Gastrocnemius medialis (tissue), 4 donors: ENCODE data around the gene DCAF4L1.

Experiments
- CTCF ChIP-seq, 5 experiments: fragments of 450-650 bp in 3 of 5; fragments of 200-600 bp in 2 of 5; sonication (generic) in 2 of 5; IDR thresholded peaks in 4 of 5; conservative IDR thresholded peaks in 1 of 5; 1 replicate in 4 of 5; 2 replicates in 1 of 5; pipeline ENCODE4 v1.5.1; 2016 to 2019; ENCODE audit warnings: antibody characterized with exemption in 5 of 5, mild to moderate bottlenecking in 3 of 5, moderate library complexity in 3 of 5
- POLR2A ChIP-seq, 2 donors: fragments of 450-650 bp; IDR thresholded peaks; one replicate each; pipeline ENCODE4 v1.6.1; 2017; ENCODE audit warnings: antibody characterized with exemption in 2 of 2, mild to moderate bottlenecking in 2 of 2, moderate library complexity in 2 of 2

- TF ChIP-seq CTCF (IDR thresholded peaks at IDR 0.05 in 4 of 5, conservative IDR thresholded peaks at IDR 0.05 in 1 of 5) (no peak), POLR2A (IDR thresholded peaks at IDR 0.05) (no peak)
Measured at GRCh38 chr4:41940834-41941233, 40.7 kb upstream of the DCAF4L1 start.
